B cell (primary cell): ENCODE data around the gene C3. TPM values are rescaled to one million over a fixed set of nuclear protein-coding genes. Genes with fewer than 3 reads are reported as not detected.
"Not testable (repeated sequence)": the region's sequence is repeated elsewhere in the genome, so short reads cannot be mapped to it uniquely, and the experiment has no call there.

ENCODE experiments used
- ATAC-seq: fragments of 200-7000 bp; cut with Tn5 transposase; one replicate; pipeline ENCODE4 v1.10.0; 2021; ENCODE audit warnings: low read depth, mild to moderate bottlenecking, moderate number of reproducible peaks, moderate library complexity
- CTCF ChIA-PET: fragments of 350-600 bp; sonication (Branson Sonifier 250); formaldehyde crosslinking; loops from one replicate; lab custom pipeline; 2021; ENCODE audit warnings: antibody characterized with exemption, inconsistent platforms; lab: Charles Lee
- POLR2A ChIA-PET: fragments of 350-600 bp; sonication (Branson Sonifier 250); formaldehyde crosslinking; loops from one replicate; lab custom pipeline; 2021; ENCODE audit warnings: antibody characterized with exemption; lab: Charles Lee
- DNase-seq: peaks from one replicate; pipeline ENCODE4 v3.0.0; 2013
- H2AFZ ChIP-seq: 2 replicates; pipeline ENCODE4 v1.6.1; 2012; ENCODE audit warnings: mild to moderate bottlenecking, low read depth, low read length; ENCODE audit not compliant: insufficient read depth, poor library complexity, severe bottlenecking
- H3K27ac ChIP-seq, 2 donors: 1 replicate in 1 of 2; 2 replicates in 1 of 2; pipeline ENCODE4 v1.5.1; 2012 to 2013; ENCODE audit warnings: low read length in 2 of 2, mild to moderate bottlenecking in 2 of 2, moderate library complexity in 1 of 2
- H3K27me3 ChIP-seq, 4 experiments: fragments of 200-600 bp in 1 of 4; sonication (generic) in 1 of 4; replicated peaks in 1 of 4; 1 replicate in 2 of 4; 2 replicates in 2 of 4; pipeline versions ENCODE4 v1.6.1 to v1.7.0; 2013 to 2016; ENCODE audit warnings: low read length in 3 of 4, mild to moderate bottlenecking in 2 of 4, mixed read lengths in 1 of 4, moderate library complexity in 1 of 4; ENCODE audit not compliant: insufficient read depth in 4 of 4, control insufficient read depth in 3 of 4; ENCODE audit errors: control extremely low read depth in 1 of 4
- H3K36me3 ChIP-seq, 2 experiments: replicated peaks in 1 of 2; 1 replicate in 1 of 2; 2 replicates in 1 of 2; pipeline versions ENCODE4 v1.6.1 to v1.7.1; 2013; ENCODE audit warnings: low read length in 1 of 2; ENCODE audit not compliant: insufficient read depth in 2 of 2, control insufficient read depth in 1 of 2; ENCODE audit errors: control extremely low read depth in 1 of 2, extremely low read depth in 1 of 2
- H3K4me1 ChIP-seq, 2 donors: fragments of 200-600 bp in 1 of 2; sonication (generic) in 1 of 2; 1 replicate in 1 of 2; 2 replicates in 1 of 2; pipeline versions ENCODE4 v1.5.1 to v1.6.1; 2013 to 2017; ENCODE audit warnings: low read length in 2 of 2; ENCODE audit not compliant: control insufficient read depth in 2 of 2, insufficient read depth in 2 of 2
- H3K4me2 ChIP-seq: replicated peaks from 2 replicates; pipeline ENCODE3; 2012; ENCODE audit warnings: mild to moderate bottlenecking, low read depth, low read length; ENCODE audit not compliant: poor library complexity, severe bottlenecking
- H3K4me3 ChIP-seq, 5 experiments: fragments of 200-600 bp in 1 of 5; sonication (generic) in 1 of 5; 1 replicate in 3 of 5; 2 replicates in 2 of 5; pipeline versions ENCODE4 v1.5.1 to v1.7.0; 2011 to 2016; ENCODE audit warnings: low read length in 4 of 5, mild to moderate bottlenecking in 4 of 5, low read depth in 2 of 5, control low read depth in 1 of 5, moderate library complexity in 1 of 5; ENCODE audit not compliant: insufficient read depth in 1 of 5; ENCODE audit errors: control extremely low read depth in 1 of 5, extremely low read depth in 1 of 5
- H3K79me2 ChIP-seq: fragments of 200-600 bp; sonication (generic); one replicate; pipeline ENCODE4 v1.6.0; 2016; ENCODE audit warnings: low read length; ENCODE audit not compliant: control insufficient read depth, insufficient read depth
- H3K9ac ChIP-seq: fragments of 200-600 bp; sonication (generic); 2 replicates; pipeline ENCODE4 v1.6.1; 2017; ENCODE audit warnings: mild to moderate bottlenecking, low read length, moderate library complexity
- H3K9me3 ChIP-seq, 3 donors: one replicate each; pipeline versions ENCODE4 v1.6.1 to v1.7.1; 2013; ENCODE audit warnings: low read length in 2 of 3; ENCODE audit not compliant: control insufficient read depth in 2 of 3, insufficient read depth in 1 of 3; ENCODE audit errors: control extremely low read depth in 1 of 3
- H4K20me1 ChIP-seq: 2 replicates; pipeline ENCODE4 v1.6.0; 2012; ENCODE audit warnings: mild to moderate bottlenecking, low read length; ENCODE audit not compliant: insufficient read depth, control insufficient read depth, poor library complexity, severe bottlenecking
- H3K27ac Mint-ChIP-seq: one replicate; pipeline ENCODE4 v1.8.0; 2021; ENCODE audit warnings: mixed read lengths
- H3K27me3 Mint-ChIP-seq: one replicate; pipeline ENCODE4 v1.8.0; 2021; ENCODE audit warnings: mixed read lengths
- H3K4me1 Mint-ChIP-seq: one replicate; pipeline ENCODE4 v1.8.0; 2021; ENCODE audit warnings: mixed read lengths
- H3K4me3 Mint-ChIP-seq: one replicate; pipeline ENCODE4 v1.8.0; 2021; ENCODE audit warnings: mixed read lengths
- H3K9me3 Mint-ChIP-seq: one replicate; pipeline ENCODE4 v1.8.0; 2022; ENCODE audit warnings: mixed read lengths; ENCODE audit not compliant: insufficient read depth
- EZH2 ChIP-seq: IDR thresholded peaks from 2 replicates; pipeline ENCODE4 v1.6.1; 2012; ENCODE audit warnings: borderline replicate concordance, low read depth, mild to moderate bottlenecking, moderate library complexity, low read length; ENCODE audit not compliant: insufficient read depth, poor library complexity, severe bottlenecking
- WGBS: methylation state at CpG from one replicate; pipeline ENCODE4 v1.1.5; 2013; ENCODE audit warnings: missing lambda C conversion rate; ENCODE audit not compliant: insufficient coverage; 5-methylcytosine and 5-hydroxymethylcytosine counted together
- intact Hi-C: fragments of 100-400 bp; cut with micrococcal nuclease; formaldehyde crosslinking; loops from one replicate; pipeline ENCODE4 v1.10.0; 2022
- polyA plus RNA-seq: library from polyadenylated mRNA; depleted of rRNA; stranded (reverse); fragments of >200 nt; gene quantifications from 2 replicates; pipeline ENCODE4 v1.2.3, GENCODE V29; 2012
- total RNA-seq, 2 donors: library from RNA; stranded (reverse); fragments of 120-200 nt in 1 of 2; gene quantifications; 1 replicate in 1 of 2; 2 replicates in 1 of 2; pipeline versions ENCODE4 v1.2.3 to v1.2.4, GENCODE V29; 2013 to 2022
- TF ChIP-seq, protein P1 (sequence below): fragments of 200-600 bp; IDR thresholded peaks from one replicate; pipeline ENCODE4 v1.8.0; 2022; ENCODE audit warnings: antibody characterized with exemption, mild to moderate bottlenecking

Gene C3
- total and polyA plus RNA-seq, 2 donors (not counting 1 experiment from before 2014, with no cell fraction given) = 0.01 to 0.47 TPM

DNA sequence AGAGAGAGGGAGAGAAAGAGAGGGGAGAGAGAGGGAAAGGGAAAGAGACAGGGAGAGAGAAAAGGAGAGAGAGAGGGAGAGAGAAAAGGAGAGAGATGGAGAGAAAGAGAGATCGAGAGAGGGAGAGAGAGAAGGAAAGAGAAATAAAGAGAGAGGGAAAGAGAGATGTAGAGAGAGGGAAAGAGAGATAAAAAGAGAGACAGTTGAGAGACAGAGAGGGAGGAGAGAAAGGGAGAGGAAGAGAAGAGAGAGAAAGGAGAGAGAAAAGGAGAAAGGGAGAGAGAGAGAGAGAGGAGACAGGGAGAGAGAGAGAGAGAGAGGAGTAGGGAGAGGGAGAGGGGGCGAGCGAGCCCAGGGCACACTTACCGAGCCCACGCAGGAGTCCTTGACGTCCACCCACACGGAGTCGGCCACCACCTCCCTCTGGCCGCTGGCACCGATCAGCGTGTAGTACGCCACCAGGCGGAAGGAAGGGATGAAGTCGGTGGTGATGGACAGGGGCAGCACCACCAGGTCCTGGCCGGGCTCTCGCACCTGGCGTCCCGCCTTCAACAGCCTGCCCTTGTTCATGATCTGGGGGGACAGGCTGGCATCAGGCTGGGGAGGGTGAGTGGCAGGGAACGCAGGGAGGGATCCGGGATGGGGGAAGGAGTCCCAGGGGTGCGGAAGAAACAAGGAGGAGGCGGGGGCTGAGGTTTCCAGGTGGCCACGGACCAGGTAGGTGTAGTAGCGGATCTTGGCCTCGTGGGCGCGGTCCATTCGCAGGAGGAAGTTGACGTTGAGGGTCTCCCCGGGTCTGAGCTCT is 10.0 kb downstream of the C3 start:
- no peaks in the 10 kb centered on the region for H3K9me3 ChIP-seq
- H2AFZ ChIP-seq = peak overlapping the region; percentile 60
- H3K4me1 ChIP-seq = peaks cover 3 to 11% of the 10 kb centered on the region in 2 donors
- Mint-ChIP-seq H3K4me3 (no peak overlapping the region), H3K4me1 (peaks cover 12% of the 10 kb centered on the region), H3K27me3 (peaks cover 32% of the 10 kb centered on the region), H3K27ac (no peak overlapping the region), H3K9me3 (no peaks in the 10 kb centered on the region)
- ChIA-PET POLR2A (no interaction called here), CTCF (no interaction called here)
- DNase-seq (no peak), ATAC-seq (no peak)
- peaks cover 0 to 28% (median 5%) of the 10 kb centered on the region in 4 experiments for H3K27me3 ChIP-seq
- H3K9ac ChIP-seq = no peak overlapping the region
- H3K36me3 ChIP-seq = no peaks in the 10 kb centered on the region
- H4K20me1 ChIP-seq = no peaks in the 10 kb centered on the region
- peak overlapping the region; percentile 43 for H3K4me2 ChIP-seq
- TF ChIP-seq EZH2 = no peak
- TF ChIP-seq, protein P1, sequence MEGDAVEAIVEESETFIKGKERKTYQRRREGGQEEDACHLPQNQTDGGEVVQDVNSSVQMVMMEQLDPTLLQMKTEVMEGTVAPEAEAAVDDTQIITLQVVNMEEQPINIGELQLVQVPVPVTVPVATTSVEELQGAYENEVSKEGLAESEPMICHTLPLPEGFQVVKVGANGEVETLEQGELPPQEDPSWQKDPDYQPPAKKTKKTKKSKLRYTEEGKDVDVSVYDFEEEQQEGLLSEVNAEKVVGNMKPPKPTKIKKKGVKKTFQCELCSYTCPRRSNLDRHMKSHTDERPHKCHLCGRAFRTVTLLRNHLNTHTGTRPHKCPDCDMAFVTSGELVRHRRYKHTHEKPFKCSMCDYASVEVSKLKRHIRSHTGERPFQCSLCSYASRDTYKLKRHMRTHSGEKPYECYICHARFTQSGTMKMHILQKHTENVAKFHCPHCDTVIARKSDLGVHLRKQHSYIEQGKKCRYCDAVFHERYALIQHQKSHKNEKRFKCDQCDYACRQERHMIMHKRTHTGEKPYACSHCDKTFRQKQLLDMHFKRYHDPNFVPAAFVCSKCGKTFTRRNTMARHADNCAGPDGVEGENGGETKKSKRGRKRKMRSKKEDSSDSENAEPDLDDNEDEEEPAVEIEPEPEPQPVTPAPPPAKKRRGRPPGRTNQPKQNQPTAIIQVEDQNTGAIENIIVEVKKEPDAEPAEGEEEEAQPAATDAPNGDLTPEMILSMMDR = peak; percentile 4
- H3K4me3 ChIP-seq = no peak overlapping the region
- no peak overlapping the region for H3K27ac ChIP-seq
- no peaks in the 10 kb centered on the region for H3K79me2 ChIP-seq
- WGBS = 17% methylated on average over 30 of the region's 30 CpGs
- intact Hi-C loops = no loop called here

GRCh38 chr19:6709549-6709948 is 10.9 kb downstream of the C3 start:
- DNase-seq (no peak), ATAC-seq (no peak)
- 50% methylated on average over 13 of the region's 14 CpGs for WGBS
- Histone ChIP-seq H3K27ac (no peak overlapping the region), H3K4me3 (no peak overlapping the region), H3K9me3 (no peaks in the 10 kb centered on the region), H3K9ac (no peak overlapping the region), H3K36me3 (no peaks in the 10 kb centered on the region), H3K4me1 (peaks cover 3 to 11% of the 10 kb centered on the region in 2 donors), H2AFZ (no peak overlapping the region), H3K4me2 (no peak overlapping the region), H3K27me3 (peaks cover 0 to 28% (median 5%) of the 10 kb centered on the region in 4 experiments), H3K79me2 (no peaks in the 10 kb centered on the region), H4K20me1 (no peaks in the 10 kb centered on the region)
- CTCF ChIA-PET = no interaction called here
- H3K4me1 Mint-ChIP-seq = peaks cover 12% of the 10 kb centered on the region
- H3K9me3 Mint-ChIP-seq = no peaks in the 10 kb centered on the region
- POLR2A ChIA-PET = no interaction called here
- TF ChIP-seq, protein P1 = no peak
- no peak for TF ChIP-seq EZH2
- intact Hi-C loops = no loop called here
- peaks cover 32% of the 10 kb centered on the region for H3K27me3 Mint-ChIP-seq
- no peak overlapping the region for H3K4me3 Mint-ChIP-seq
- no peak overlapping the region for H3K27ac Mint-ChIP-seq

- intact Hi-C loops, H2AFZ ChIP-seq, CTCF ChIA-PET, H3K4me3 Mint-ChIP-seq, H3K27ac Mint-ChIP-seq, H3K9me3 Mint-ChIP-seq, H3K9me3 ChIP-seq, H3K4me2 ChIP-seq, POLR2A ChIA-PET, H3K79me2 ChIP-seq, H4K20me1 ChIP-seq, ATAC-seq, H3K36me3 ChIP-seq, H3K4me3 ChIP-seq, H3K27ac ChIP-seq, DNase-seq, H3K9ac ChIP-seq: not testable (repeated sequence)
- WGBS = 96% methylated on average over 7 of the region's 12 CpGs
- peaks cover 0 to 28% (median 5%) of the 10 kb centered on the region in 4 experiments for H3K27me3 ChIP-seq
- peaks cover 3 to 11% of the 10 kb centered on the region in 2 donors for H3K4me1 ChIP-seq
- H3K4me1 Mint-ChIP-seq = peaks cover 12% of the 10 kb centered on the region
- peaks cover 32% of the 10 kb centered on the region for H3K27me3 Mint-ChIP-seq
Observed at GRCh38 chr19:6708913-6709312, 11.5 kb downstream of the C3 start.
